Suppressor macrophage treated with lipopolysaccharide for 1 hour (primary cell): ENCODE data around the gene STYXL2.
A peak's percentile ranks its signal among the peaks of the same experiment; 100 is the strongest.

Experiments used
- DNase-seq, 3 donors: peaks; one replicate each; pipeline ENCODE4 v3.0.0-alpha.2; 2020 to 2022

STYXL2 gene

DNA sequence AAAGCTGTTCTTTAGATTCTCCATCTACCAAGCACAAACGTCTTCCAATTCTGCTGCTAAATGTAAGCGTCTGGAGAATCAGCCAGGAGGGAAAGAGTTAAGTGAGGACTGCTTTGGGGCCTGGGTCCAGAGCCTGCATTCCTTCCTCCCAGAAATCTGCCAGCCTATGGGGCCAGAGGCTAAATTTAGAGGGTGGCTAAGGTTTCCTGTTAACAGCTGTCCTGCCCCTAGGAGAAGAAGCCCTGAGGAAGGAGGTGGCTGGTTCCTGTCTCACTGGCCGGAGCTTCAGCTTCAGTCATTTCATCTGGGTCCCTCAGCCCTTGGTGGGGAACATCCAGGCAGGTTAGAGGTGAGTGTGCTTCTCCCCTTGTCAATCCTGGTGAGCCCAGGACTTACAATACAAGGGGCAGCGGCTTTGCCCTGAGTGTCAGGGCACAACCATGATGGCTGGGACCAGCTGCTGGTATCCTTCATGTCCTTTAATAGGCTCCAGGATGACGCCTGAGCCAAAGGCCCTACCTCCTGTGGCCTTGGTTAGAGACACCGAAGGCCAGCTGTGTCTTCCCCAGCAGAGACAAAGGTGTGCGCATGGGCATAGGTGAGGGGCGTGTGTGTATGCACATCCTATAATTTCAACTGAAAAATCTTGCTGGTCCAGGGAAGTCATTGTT, at the start of gene STYXL2:
Gene STYXL2 (plus strand): TSS at position 230 of the 671 bp plus-strand sequence. CDS start 775 bp downstream, outside the sequence.
- no peak for DNase-seq

DNA sequence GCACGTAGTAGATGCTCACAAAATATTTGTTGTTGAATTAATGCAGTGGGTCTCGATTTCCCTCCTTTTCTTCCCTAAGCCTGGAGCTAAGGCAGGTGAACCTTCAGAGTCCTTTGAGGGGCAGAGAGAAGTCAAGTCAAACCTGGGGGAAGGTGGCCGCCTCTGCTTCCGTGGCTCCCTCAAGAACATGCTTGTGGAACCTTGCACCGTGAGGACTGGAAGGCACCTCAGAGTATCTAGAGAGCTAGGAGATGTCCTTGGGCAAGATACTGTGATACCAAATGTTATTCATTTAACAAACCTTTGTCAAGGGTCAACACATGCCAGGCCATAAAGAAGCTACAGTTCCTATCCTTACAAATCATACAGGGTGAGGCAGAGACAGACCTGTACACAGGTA, 42.0 kb upstream of the STYXL2 start:
- no peak for DNase-seq

DNA sequence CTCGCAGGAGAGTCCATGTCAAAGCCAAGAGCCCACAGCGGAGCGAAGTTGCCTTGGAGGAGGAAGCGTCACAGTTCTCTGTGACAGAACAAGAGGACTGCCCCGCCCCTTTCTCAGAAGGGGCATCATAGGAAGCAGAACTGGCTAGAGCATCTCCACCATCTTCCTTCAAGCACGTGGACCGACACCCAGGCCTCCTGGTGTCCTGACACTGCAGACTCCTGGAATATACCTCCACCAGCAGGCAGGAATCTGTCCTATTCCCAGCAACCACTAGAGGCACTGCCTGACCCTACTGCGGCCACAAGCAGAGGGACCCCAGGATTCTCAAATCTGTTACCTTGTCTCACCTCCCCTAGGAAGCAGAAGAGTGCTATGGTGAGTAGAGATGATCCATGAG, 41.5 kb upstream of the STYXL2 start:
- no peak for DNase-seq

DNA sequence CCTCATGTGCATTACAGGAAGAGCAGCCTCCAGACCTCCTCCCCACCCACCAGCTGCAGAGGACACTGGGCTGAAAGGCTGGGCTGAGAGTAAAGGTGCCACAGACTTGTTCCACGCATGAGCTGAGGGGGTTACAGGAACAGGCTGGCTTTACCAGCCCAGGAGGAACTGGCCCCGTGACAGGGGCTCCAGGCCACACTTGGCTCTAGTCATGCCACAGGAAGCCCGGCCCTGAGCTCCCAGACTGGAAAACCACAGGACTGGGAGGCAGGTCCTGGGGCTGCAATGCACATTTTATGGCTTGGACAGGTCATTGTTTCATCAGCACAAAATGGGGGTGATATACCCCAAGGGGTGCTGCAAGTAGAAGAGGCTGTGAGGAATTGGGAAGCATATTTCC, 39.3 kb upstream of the STYXL2 start:
- DNase-seq = no peak

DNA sequence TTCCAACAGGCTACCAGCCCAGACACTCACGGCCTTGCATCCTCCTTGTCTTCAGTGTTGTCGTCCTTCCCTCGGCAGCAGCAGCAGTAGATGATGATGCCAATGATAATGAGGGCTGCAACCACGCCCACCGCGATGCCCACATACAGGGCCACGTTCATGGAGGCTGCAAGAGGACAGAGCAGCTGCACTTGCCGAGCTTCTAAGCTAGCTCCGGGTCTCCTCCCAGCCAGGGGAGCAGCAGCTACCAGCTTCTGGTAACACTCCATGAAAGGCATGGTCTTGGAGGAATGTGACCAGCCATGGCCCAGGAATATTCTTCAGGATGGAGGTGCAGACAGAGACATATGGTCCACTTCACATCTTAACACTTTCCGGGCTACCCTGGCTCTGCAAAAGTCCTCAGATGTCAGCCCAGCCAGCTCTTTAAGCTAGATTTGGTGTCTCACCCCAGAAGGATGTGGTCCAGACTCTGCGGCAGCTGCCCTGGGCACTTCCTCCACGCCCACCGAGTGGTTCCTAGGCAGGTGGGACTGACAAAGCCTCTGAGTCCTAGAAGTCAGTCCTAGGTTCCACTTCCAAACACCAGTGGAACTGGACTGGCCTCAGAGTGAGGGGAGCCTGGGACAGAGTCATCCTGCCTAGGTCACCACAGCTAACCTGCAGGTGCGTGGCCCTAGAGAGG, 38.8 kb upstream of the STYXL2 start:
- no peak for DNase-seq

DNA sequence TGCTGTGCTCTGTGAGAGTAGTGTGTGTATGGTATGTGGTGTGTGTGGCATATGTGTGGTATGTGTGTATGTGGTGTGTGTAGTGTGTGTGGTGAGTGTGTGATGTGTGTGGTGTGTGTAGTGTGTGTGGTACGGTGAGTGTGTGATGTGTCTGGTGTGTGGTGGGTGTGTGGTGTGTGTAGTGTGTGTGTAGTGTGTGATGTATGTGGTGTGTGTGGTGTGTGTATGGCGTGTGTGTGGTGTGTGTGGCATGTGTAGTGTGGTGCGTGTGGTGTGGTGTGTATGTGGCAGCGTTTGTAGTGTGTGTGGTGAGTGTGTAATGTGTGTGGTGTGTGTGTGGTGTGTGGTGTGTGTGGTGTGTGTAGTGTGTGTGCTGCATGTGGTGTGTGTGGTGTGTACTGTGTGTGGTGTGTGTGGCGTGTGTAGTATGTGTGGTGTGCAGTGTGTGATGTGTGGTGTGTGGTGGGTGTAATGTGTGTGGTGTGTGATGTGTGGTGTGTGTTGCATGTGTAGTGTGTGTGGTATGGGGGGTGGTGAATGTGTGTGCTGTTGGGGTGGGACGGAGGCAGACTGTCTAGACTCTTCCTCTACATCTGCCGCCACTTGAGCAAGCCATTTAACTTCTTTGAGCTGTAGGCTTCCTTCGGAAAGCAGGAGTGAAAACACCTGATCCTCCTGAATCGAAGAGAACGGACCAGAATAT, 37.2 kb upstream of the STYXL2 start:
- no peak for DNase-seq

DNA sequence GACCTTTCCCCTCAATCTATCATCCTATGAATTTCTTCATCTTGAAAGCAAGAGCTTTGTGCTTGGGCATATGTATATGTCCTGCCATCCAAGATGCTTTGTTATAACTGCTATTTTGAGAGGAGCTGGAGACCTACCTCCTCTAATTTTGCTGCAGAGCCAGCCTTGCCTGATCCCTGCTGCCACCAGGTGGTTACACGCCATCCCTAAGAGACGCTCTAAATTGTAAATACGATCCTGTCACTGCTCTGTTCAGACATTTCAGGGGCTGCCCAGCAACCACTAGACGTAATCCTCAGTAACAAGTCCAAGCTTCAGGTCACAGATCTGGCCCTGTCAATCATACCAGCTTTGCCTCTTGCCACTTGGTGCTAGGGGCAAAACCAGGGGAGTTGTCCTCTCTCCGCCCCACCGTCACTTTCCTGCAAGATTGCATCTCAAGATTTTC, 36.6 kb upstream of the STYXL2 start:
- DNase-seq = peak; percentile 18 to 32 (median 25)

DNA sequence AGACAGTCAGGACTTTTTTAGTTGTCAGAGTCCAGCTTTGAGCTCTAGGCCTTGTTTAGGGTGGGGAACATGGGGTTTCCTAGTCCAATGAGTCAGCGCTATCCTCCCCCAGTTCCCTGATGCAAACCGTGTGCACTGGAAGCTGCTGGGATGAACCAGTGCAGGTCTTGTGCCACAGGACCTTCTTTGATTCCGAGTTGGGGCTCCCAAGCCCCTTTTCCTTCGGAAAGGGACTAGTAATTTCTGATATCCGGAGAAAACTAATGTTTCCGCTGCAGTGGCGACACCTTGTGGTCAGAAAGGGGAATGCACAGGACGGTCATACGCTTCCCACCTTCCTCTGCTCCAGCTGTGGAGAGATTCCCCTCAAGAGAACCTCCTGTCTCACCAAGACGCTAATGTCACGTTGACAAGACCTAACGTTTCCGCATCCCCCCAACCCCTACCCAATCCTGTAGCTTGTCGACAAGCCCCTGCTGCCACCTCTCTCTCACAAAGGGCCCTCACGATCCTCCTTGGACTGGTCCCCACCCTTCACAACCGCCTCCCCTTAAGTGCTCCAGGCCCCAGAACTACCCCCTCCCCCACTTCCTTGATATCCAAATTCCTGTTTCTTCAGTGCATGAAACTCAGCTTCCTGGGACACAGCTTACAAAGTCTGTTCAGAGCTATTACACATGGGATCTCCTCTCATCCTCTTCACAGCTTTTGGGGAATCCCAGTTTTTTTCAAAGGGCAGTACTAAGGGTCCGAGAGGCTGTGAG, 34.6 kb upstream of the STYXL2 start:
- peak; percentile 73 to 82 (median 73) for DNase-seq

DNA sequence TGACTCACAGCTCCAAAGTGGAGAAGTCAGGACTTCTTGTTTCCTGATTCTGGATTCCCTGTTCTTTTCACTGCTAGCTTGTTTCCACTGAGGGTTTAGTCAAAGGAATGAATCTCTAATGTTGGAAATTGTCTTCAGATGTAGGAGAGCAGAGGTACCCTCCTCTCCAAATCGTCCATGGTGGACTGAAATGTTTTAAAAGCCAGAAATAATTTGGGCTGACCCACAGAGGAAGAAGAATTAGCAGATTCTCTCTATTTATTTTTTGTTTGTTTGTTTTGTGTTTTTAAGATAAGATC, 34.1 kb upstream of the STYXL2 start:
- DNase-seq = no peak

DNA sequence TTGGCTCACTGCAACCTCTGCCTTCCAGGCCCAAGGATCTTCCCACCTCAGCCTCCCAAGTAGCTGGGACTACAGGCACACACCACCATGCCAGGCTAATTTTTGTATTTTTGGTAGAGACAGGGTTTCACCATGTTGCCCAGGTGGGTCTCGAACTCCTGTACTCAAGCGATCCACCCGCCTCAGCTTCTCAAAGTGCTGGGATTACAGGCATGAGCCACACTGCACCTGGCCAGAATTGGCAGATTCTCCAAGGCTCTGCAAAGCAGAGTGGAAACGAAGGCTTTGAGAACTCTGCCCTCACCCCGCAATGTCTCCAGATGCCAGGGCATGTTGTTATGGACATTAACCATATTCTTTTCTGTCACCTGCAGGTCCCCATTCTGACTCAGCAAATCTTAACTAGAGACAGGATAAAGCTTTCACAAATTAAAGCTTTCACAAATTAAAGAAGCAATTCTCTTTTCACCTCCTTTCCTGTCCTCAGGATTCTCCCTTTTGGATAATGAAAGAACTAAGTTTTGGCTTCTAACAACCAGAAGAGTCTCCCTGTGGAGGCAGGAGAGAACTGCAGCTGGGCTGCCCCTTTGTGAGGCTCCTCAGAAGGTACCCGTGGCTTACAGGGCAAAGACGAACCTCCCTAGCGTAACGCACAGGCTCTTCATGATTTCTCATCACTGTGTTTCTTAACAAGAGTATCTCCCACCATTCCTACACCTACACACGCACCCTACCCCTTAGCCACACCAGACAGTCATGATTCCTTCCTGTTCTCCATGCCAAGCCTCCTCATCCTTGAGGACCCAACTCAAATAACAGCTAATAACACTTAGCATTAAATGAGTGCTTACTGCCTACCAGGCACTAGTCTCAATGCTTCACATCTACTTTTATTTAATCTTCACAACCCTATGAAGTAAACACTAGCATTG, 33.5 kb upstream of the STYXL2 start:
- DNase-seq = peak in 1 of 3 donors; percentile 13

DNA sequence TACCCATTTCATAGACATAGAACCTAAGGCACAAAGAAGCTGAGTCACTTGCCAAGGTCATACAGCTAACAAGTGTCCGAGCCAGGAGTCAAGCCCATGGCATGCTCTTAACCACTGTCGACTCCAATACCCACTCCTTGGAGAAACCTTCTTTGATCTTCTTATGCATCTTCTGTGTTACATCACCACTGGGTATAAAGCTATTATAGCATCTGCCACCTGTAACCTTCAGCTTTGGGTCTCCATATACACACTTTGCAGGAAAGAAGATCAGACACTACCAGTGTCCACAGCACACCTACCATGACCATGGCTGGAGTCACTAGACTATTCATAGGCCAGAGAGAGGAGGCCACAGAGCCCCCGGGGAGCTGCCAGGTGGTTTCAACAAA, 32.8 kb upstream of the STYXL2 start:
- no peak for DNase-seq

DNA sequence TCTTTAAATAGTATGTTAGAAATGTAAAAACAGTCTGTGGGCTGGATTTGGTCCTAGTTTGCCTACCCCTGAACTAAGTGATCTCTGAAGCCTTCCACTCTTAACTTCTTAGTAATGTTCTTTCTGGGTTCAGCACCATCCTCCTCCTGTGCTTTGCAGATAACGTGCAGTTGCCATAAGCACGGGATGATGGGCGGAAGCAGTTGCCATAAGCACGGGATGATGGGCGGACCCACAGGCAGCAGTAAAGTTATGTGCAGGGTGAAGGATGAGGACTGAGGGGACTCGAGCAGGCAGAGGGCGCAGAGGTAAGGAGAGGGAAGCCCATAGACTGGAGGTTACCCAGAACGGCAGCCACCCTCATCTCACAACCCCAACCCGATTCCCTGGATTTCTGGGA, 29.3 kb upstream of the STYXL2 start:
- DNase-seq = no peak

DNA sequence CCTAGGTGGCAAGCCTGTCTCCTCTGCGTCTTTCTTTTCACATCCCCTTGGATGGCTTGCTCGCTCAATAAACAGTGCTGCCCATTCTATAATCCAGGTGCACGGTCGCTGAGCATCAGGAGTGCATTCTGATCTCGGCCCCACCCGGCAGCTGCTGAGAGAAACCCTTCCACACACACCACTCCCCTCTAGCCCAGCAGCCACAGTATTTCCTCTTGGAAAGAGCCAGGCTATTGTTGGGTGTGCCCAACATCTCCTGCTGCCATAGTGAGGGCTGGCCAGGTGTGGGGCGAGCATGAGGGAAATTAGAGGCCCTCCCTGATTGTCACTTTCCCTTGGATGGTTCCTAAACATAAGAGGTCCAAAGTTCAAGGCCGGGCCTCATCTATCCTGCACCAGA, 28.4 kb upstream of the STYXL2 start:
- DNase-seq = no peak

DNA sequence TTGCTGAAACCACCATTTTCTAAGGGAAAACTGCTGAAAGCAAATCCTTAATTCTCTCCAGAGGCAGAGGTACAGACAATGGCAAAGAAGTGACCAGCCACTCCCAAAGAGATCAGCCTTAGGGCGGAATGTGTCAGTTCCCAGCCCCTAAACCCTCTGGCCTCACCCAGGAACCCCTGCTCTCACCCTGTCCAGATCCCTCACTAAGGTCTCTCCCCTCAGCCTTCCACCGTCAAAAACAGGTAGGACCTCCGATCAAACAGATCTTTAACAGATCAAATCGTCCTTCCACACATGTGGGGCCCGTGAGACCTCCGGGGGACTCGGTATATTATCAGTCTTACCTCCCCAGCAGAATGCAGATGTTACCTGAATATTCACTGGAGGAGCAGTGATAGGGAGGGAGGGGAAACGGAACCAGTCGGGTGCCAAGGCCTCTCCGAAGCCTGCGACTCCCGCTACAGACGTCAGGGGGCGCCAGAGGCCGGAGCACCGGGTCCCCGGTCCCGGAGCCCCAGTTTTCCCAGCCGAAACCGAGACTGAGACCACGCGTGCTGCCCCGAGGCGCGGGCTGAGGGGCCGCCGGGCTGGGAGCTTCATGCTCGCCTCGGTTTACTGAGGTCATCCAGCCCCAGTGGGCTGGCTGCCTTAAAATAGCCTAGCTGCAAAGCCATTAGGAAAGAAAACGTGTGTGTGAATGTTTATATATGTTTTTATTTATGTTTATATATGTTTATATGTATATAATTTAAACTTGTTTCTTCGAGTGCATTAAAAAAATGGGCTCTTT, 27.3 kb upstream of the STYXL2 start:
- DNase-seq = peak; percentile 78 to 88 (median 85)

DNA sequence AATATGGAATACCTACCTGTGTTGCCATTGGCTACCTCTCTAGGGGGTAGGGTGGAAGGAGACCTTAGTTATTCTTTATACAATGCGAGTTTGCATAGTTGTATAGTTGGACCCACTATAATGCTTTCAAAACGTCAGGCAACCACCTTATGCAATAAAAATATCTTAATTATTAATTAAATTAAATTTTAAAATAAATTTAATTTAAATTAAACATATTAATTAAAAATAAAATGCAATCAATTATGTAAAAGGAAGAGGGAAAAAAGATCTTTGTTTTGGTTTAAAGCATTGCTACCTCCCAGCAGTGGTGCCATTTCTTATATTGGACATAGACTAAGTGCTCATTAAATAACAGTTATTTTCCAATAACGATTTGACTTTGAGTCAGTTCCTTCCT, 26.0 kb upstream of the STYXL2 start:
- DNase-seq = no peak

DNA sequence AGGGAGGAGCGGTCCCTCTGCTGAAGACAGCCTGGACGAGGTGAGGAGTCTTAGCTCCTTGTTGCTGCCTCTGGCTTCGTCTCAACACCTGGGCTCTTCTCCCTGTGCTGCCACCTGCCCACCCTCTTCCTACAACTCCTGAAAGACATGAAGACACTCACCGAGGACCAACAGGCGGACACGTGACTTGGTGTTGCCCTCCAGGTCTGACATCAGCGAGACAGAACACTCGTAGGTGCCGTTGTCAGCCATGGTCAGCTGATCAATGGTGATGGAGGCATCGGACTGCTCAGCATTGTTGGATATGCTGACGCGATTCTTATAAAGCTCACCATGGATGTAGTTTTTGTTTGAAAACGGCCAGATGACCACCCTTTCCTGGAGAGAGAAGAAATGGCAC, 25.1 kb upstream of the STYXL2 start:
- no peak for DNase-seq

DNA sequence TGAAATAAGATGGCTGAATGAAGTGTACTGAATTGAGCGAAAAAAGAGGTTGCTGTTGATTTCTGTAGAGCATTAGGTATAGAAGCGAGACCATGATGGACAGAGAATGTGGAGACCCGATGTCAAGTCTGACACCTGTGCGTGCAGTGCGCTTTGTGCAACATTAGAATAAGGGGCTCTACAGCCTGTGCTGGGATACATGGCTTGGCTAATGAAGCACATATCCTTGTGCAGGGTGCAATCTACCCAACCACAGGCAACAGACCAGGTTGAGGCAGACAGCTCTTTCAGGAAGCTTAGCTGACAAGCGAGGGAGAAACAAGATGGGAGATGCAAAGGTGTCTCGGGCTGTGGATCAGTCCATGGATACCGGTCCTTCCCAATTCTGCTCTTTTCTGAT, 22.6 kb upstream of the STYXL2 start:
- DNase-seq = no peak

DNA sequence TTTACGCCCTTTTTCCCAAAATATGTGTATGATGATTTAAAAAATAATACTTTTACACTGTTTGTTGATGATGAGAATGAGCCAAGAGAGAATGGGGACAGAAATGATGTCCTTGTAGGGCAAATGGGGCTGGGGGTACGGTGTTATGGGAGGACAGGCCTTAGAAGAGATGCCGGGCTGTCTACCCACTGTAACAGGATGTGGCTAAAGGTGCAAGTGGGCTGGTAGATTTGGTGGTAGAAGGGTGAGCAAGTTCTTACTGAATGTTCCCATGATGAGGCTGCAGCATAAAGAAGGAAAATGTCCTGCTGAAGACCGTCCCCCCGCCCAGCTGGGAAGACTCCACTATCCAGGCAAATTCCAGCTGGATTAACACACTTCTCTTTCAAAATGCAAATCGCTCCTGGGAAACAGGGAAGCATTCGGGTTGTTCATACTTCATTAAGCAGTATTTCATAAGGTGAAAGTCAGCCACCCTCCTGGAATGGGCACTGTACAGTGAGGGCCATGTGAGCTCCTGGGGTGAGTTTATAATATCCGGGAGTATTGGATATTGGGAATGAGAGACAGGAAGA, 17.7 kb upstream of the STYXL2 start:
- DNase-seq = no peak

DNA sequence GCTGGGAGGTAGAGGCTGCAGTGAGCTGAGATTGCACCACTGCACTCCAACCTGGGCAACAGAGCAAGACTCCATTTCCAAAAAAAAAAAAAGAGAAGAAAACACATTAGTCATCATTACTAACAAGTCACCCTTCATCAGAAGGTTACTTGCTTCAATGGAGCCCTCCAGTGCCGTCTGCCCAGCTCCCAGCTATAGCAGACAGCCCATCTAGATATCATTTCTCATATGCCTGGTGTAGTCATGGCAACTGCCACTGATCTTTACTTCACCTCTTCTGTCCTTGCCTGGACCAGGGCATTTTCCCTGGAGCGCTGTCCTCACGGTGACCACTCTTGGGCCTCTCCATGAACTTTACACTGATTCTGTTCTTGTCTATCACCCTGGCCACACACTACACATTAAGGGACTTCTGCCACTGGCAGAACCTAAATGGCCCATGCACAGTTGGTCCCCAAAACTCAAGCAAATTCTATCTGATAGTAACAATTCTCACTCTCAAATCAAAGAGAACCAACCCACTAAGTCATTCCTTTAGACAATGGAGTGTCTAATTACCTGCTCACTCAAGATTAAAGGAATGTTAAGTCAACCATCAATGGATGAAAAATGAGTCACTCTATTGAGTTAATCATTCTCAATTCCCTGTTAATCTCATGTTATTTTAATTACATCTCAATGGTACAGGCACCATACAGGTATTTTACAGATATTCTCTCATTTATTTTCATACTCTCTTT, 16.6 kb upstream of the STYXL2 start:
- no peak for DNase-seq

DNA sequence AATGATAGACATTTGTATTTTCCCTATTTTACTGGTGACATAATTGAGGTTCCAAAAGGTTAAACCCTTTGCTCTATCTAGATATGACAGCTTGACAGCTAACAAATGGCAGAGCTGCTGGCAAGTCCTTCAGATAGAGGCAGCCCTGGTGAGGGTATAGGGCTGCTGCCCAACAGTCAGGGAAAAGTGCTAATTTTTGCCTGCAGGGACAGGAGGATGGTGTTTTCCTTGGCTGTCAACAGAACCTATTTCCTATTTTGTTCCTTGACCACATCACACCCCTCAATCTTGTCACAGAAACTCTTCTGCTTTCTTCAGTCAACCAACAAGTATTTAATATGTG, 16.0 kb upstream of the STYXL2 start:
- DNase-seq = no peak
